ENCODE data around the gene GTPBP3. TPM values are rescaled to one million over a fixed set of nuclear protein-coding genes. Genes with fewer than 3 reads are reported as not detected.

GTPBP3 gene
- total RNA-seq, 1 experiment from 2014 or later: 62.9 TPM

DNA sequence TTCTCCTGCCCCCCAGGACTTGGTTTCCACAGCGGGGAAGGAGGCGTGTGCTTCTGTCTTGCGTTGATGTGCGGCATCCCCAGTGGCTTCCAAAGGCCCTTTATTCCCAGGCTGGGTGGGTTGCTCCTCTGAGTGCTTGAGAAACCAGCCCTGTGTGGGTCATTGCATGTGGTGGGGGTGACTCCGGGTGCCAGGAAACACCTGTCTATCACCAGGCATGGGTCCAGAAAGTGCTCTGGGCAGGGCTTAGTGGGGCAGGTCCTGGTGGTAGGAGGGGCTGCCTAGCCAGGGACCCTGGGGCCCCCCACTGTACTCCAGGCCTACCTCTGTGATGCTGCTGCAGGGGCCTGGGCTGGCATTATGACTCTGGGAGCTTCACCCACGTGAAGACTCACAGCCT, 18.4 kb upstream of the GTPBP3 start:
- H2BK120ac ChIP-seq (ENCODE audit: low read depth, low read length, poor library complexity, severe bottlenecking): no peak overlapping the region
- H2AK5ac ChIP-seq (ENCODE audit: insufficient read length, low read length): no peak overlapping the region
- H3K27ac Mint-ChIP-seq: no peak overlapping the region
- no peaks in the 10 kb centered on the region for H3K9me3 Mint-ChIP-seq
- H3K18ac ChIP-seq (ENCODE audit: insufficient read length, low read depth, low read length): no peak overlapping the region
- H4K5ac ChIP-seq (ENCODE audit: insufficient read length, low read depth, low read length): no peak overlapping the region
- no peak overlapping the region for H4K91ac ChIP-seq (ENCODE audit: insufficient read length, low read depth, low read length)
- no peaks in the 10 kb centered on the region for H3K79me1 ChIP-seq (ENCODE audit: insufficient read depth, low read depth, low read length, poor library complexity, severe bottlenecking)
- H3K27ac ChIP-seq (ENCODE audit: insufficient read length, low read depth, low read length): no peak overlapping the region
- no peak overlapping the region for H2AFZ ChIP-seq (ENCODE audit: low read length)
- H2BK20ac ChIP-seq (ENCODE audit: low read depth, low read length, poor library complexity, severe bottlenecking): no peak overlapping the region
- no peaks in the 10 kb centered on the region for H3K4me1 ChIP-seq (ENCODE audit: insufficient read depth, low read length)
- H3K4ac ChIP-seq (ENCODE audit: low read depth, low read length): no peak overlapping the region
- no peaks in the 10 kb centered on the region for H3K79me2 ChIP-seq (ENCODE audit: insufficient read depth, low read length)
- no peaks in the 10 kb centered on the region for H3K27me3 ChIP-seq (ENCODE audit: insufficient read depth, low read length)
- no peak overlapping the region for H3K14ac ChIP-seq (ENCODE audit: insufficient read depth, low read length)
- H2BK12ac ChIP-seq (ENCODE audit: insufficient read length, low read depth, low read length): no peak overlapping the region
- no peak overlapping the region for H3K23ac ChIP-seq (ENCODE audit: insufficient read length, low read depth, low read length)
- no peak overlapping the region for H3K9ac ChIP-seq (ENCODE audit: extremely low read depth, insufficient read length, low read length)
- H2BK15ac ChIP-seq (ENCODE audit: low read depth, low read length): no peak overlapping the region
- H3K4me2 ChIP-seq (ENCODE audit: insufficient read depth, insufficient read length, low read length): no peak overlapping the region
- H3K56ac ChIP-seq (ENCODE audit: insufficient read length, low read depth, low read length): no peak overlapping the region
- no peaks in the 10 kb centered on the region for H3K23me2 ChIP-seq (ENCODE audit: insufficient read length, low read depth, low read length, poor library complexity, severe bottlenecking)
- H2BK5ac ChIP-seq (ENCODE audit: insufficient read length, low read length): no peak overlapping the region
- H4K8ac ChIP-seq (replicated peaks; ENCODE audit: insufficient read length, low read depth, low read length): no peak overlapping the region
- no peaks in the 10 kb centered on the region for H3K9me3 ChIP-seq (ENCODE audit: control insufficient read depth, low read depth, low read length)
- H3K36me3 Mint-ChIP-seq (ENCODE audit: insufficient read depth in 1 of 3, low read depth in 3 of 3): peaks cover 22 to 57% (median 41%) of the 10 kb centered on the region in 3 experiments; a peak in 6 of 7 replicates
- H3T11ph ChIP-seq (ENCODE audit: low read length): no peak overlapping the region
- peaks cover 2% of the 10 kb centered on the region; the same call in 1 of the 2 replicates for H3K27me3 Mint-ChIP-seq (ENCODE audit: low read depth)
- DNase-seq: no peak
- no peak overlapping the region for H3K4me3 Mint-ChIP-seq
- no peaks in the 10 kb centered on the region for H4K20me1 ChIP-seq (ENCODE audit: control insufficient read depth, insufficient read depth, insufficient read length)
- WGBS (ENCODE audit: extremely low coverage, insufficient read length, low lambda C conversion rate): no CpG with 5 or more reads among the region's 6 CpGs
- TF ChIP-seq, protein P1, sequence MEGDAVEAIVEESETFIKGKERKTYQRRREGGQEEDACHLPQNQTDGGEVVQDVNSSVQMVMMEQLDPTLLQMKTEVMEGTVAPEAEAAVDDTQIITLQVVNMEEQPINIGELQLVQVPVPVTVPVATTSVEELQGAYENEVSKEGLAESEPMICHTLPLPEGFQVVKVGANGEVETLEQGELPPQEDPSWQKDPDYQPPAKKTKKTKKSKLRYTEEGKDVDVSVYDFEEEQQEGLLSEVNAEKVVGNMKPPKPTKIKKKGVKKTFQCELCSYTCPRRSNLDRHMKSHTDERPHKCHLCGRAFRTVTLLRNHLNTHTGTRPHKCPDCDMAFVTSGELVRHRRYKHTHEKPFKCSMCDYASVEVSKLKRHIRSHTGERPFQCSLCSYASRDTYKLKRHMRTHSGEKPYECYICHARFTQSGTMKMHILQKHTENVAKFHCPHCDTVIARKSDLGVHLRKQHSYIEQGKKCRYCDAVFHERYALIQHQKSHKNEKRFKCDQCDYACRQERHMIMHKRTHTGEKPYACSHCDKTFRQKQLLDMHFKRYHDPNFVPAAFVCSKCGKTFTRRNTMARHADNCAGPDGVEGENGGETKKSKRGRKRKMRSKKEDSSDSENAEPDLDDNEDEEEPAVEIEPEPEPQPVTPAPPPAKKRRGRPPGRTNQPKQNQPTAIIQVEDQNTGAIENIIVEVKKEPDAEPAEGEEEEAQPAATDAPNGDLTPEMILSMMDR (conservative IDR thresholded peaks at IDR 0.05): no peak
- H3K4me1 Mint-ChIP-seq: peaks cover 3% of the 10 kb centered on the region in 2 experiments; a peak in 2 of 4 replicates

All from H9 (cell line).